ENCODE data around the gene RCAN2.
"Not testable (repeated sequence)": the region's sequence is repeated elsewhere in the genome, so short reads cannot be mapped to it uniquely, and the experiment has no call there.

The RCAN2 gene

GRCh38 chr6:46440141-46440540 lies 51.1 kb downstream of the RCAN2 start:
- peak; percentile 65 for DNase-seq (ENCODE audit: low read depth)

GRCh38 chr6:46438245-46438644 lies 53.0 kb downstream of the RCAN2 start:
- no peak for DNase-seq (ENCODE audit: low read depth)

GRCh38 chr6:46437671-46438221 lies 53.5 kb downstream of the RCAN2 start:
- peak; percentile 22 for DNase-seq (ENCODE audit: low read depth)

- no peak for DNase-seq (ENCODE audit: low read depth)
Measured at GRCh38 chr6:46422619-46423018, 68.6 kb downstream of the RCAN2 start.

- DNase-seq (ENCODE audit: low read depth) = no peak
Measured at GRCh38 chr6:46421939-46422338, 69.3 kb downstream of the RCAN2 start.

GRCh38 chr6:46420921-46421638 lies 70.2 kb downstream of the RCAN2 start:
- DNase-seq (ENCODE audit: low read depth) = peak; percentile 54

GRCh38 chr6:46419576-46420002 lies 71.7 kb downstream of the RCAN2 start:
- peak; percentile 76 for DNase-seq (ENCODE audit: low read depth)

- no peak for DNase-seq (ENCODE audit: low read depth)
Measured at GRCh38 chr6:46414398-46414797, 76.9 kb downstream of the RCAN2 start.

GRCh38 chr6:46412662-46413061 lies 78.6 kb downstream of the RCAN2 start:
- no peak for DNase-seq (ENCODE audit: low read depth)

- no peak for DNase-seq (ENCODE audit: low read depth)
Measured at GRCh38 chr6:46411456-46412197, 79.6 kb downstream of the RCAN2 start.

GRCh38 chr6:46410334-46410953 lies 80.8 kb downstream of the RCAN2 start:
- DNase-seq (ENCODE audit: low read depth) = peak; percentile 58

- DNase-seq (ENCODE audit: low read depth) = no peak
Measured at GRCh38 chr6:46407776-46408530, 83.3 kb downstream of the RCAN2 start.

- no peak for DNase-seq (ENCODE audit: low read depth)
Measured at GRCh38 chr6:46407246-46407645, 84.0 kb downstream of the RCAN2 start.

- DNase-seq (ENCODE audit: low read depth) = not testable (repeated sequence)
Measured at GRCh38 chr6:46405620-46406180, 85.5 kb downstream of the RCAN2 start.

GRCh38 chr6:46400898-46401297 lies 90.4 kb downstream of the RCAN2 start:
- DNase-seq (ENCODE audit: low read depth) = no peak

- DNase-seq (ENCODE audit: low read depth) = no peak
Measured at GRCh38 chr6:46395530-46395929, 95.7 kb downstream of the RCAN2 start.

- no peak for DNase-seq (ENCODE audit: low read depth)
Measured at GRCh38 chr6:46393940-46394337, 97.3 kb downstream of the RCAN2 start.

GRCh38 chr6:46393161-46393939 lies 97.9 kb downstream of the RCAN2 start:
- no peak for DNase-seq (ENCODE audit: low read depth)

GRCh38 chr6:46392294-46392693 lies 99.0 kb downstream of the RCAN2 start:
- DNase-seq (ENCODE audit: low read depth) = no peak

- peak; percentile 18 for DNase-seq (ENCODE audit: low read depth)
Measured at GRCh38 chr6:46390153-46390876, 100.9 kb downstream of the RCAN2 start.

All from iris pigment epithelial cell (primary cell).